Measurements from ENCODE around the gene SFXN3.

Gene SFXN3

GRCh38 chr10:100998991-100999741 is 31.9 kb upstream of the SFXN3 start:
- Histone ChIP-seq H3K9me3 (ENCODE audit: insufficient read depth, low read length) (no peaks in the 10 kb centered on the region), H3K9ac (ENCODE audit: low read length) (peak overlapping the region; percentile 71), H3K4me3 (ENCODE audit: insufficient read depth, low read length, poor library complexity, severe bottlenecking) (peak overlapping the region; percentile 79), H3K27ac (ENCODE audit: low read depth, low read length) (peak overlapping the region; percentile 75), H2AFZ (ENCODE audit: low read depth, low read length, severe bottlenecking) (peak overlapping the region; percentile 46), H3K79me2 (ENCODE audit: insufficient read depth, low read length) (no peaks in the 10 kb centered on the region), H4K20me1 (ENCODE audit: low read depth, low read length) (no peaks in the 10 kb centered on the region), H3K36me3 (ENCODE audit: low read length) (no peaks in the 10 kb centered on the region), H3K9me2 (replicated peaks; ENCODE audit: insufficient read depth, low read length) (no peaks in the 10 kb centered on the region), H3K4me2 (ENCODE audit: low read depth, low read length, poor library complexity, severe bottlenecking) (peak overlapping the region; percentile 86), H3F3A (ENCODE audit: insufficient read depth) (peaks cover 36% of the 10 kb centered on the region), H3K27me3 (ENCODE audit: low read length) (no peaks in the 10 kb centered on the region)
- TF ChIP-seq EZH2phosphoT487 (conservative IDR thresholded peaks at IDR 0.05; ENCODE audit: low read length) = no peak
- TF ChIP-seq, protein P1, sequence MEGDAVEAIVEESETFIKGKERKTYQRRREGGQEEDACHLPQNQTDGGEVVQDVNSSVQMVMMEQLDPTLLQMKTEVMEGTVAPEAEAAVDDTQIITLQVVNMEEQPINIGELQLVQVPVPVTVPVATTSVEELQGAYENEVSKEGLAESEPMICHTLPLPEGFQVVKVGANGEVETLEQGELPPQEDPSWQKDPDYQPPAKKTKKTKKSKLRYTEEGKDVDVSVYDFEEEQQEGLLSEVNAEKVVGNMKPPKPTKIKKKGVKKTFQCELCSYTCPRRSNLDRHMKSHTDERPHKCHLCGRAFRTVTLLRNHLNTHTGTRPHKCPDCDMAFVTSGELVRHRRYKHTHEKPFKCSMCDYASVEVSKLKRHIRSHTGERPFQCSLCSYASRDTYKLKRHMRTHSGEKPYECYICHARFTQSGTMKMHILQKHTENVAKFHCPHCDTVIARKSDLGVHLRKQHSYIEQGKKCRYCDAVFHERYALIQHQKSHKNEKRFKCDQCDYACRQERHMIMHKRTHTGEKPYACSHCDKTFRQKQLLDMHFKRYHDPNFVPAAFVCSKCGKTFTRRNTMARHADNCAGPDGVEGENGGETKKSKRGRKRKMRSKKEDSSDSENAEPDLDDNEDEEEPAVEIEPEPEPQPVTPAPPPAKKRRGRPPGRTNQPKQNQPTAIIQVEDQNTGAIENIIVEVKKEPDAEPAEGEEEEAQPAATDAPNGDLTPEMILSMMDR (IDR thresholded peaks at IDR 0.05; ENCODE audit: insufficient read depth, low read length, poor library complexity, severe bottlenecking) = peak; percentile 83

- Histone ChIP-seq H2AFZ (ENCODE audit: low read depth, low read length, severe bottlenecking) (peak within 1 kb of the TSS; percentile 46), H3K27ac (ENCODE audit: low read depth, low read length) (peak within 1 kb of the TSS; percentile 75), H3K27me3 (ENCODE audit: low read length) (no peaks in the 10 kb centered on the region), H3K79me2 (ENCODE audit: insufficient read depth, low read length) (no peaks in the 10 kb centered on the region), H3K4me3 (ENCODE audit: insufficient read depth, low read length, poor library complexity, severe bottlenecking) (peak within 1 kb of the TSS; percentile 79), H3K9me2 (replicated peaks; ENCODE audit: insufficient read depth, low read length) (no peaks in the 10 kb centered on the region), H3K9me3 (ENCODE audit: insufficient read depth, low read length) (no peaks in the 10 kb centered on the region), H4K20me1 (ENCODE audit: low read depth, low read length) (no peaks in the 10 kb centered on the region), H3K36me3 (ENCODE audit: low read length) (no peaks in the 10 kb centered on the region), H3K9ac (ENCODE audit: low read length) (peak within 1 kb of the TSS; percentile 71), H3F3A (ENCODE audit: insufficient read depth) (peaks cover 31% of the 10 kb centered on the region), H3K4me2 (ENCODE audit: low read depth, low read length, poor library complexity, severe bottlenecking) (peak within 1 kb of the TSS; percentile 86)
- TF ChIP-seq EZH2phosphoT487 (conservative IDR thresholded peaks at IDR 0.05; ENCODE audit: low read length) = no peak
- TF ChIP-seq, protein P1 (IDR thresholded peaks at IDR 0.05; ENCODE audit: insufficient read depth, low read length, poor library complexity, severe bottlenecking) = no peak
Measured at GRCh38 chr10:100999742-101000126, 31.3 kb upstream of the SFXN3 start, which contains the start of gene LZTS2. Gene LZTS2, plus strand, starts transcription at chr10:100999808. Its CDS starts 2,731 bp downstream, at chr10:101002539.

DNA sequence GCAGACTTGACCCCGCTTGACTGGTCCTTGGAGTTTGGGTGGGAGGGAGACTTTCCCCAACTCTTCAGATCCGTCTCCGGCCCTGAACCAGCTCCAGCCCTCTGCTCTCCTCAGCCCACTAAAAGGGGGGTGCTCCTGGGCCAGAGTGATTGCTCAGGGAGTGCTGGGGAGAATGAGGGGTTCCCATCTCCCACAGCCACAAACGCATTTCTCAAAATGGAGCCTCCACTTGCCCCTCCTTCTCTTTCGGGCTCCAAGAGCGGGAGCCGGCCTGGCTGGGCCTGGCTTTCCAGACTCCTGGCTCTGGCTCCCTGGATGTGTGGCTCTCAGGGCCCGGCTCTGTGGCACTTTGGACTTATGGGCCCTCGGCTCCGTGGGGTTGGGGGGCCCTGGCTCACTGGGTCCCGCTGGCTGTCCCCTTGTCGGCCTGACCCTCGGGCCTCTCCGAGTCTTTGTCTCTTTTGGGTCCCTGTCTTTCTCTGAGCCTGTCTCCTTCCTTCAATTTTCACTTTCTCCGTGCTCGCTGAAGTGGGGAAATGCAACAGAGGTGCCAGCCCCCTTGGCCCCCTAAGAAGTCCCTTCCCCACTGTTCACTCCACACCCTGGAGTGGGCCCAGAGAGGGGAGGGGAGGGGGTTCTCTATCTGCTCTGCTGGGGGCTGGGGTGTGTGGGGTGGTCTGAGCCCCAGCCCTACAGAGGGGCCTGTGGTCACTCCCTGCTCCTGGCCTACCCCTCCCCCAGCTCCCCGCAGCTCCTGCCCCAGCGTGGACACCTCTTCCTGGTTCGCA is 30.7 kb upstream of the SFXN3 start:
- no peak for TF ChIP-seq EZH2phosphoT487 (conservative IDR thresholded peaks at IDR 0.05; ENCODE audit: low read length)
- TF ChIP-seq, protein P1 (IDR thresholded peaks at IDR 0.05; ENCODE audit: insufficient read depth, low read length, poor library complexity, severe bottlenecking) = no peak
- no peak overlapping the region for H3K4me3 ChIP-seq (ENCODE audit: insufficient read depth, low read length, poor library complexity, severe bottlenecking)
- no peaks in the 10 kb centered on the region for H4K20me1 ChIP-seq (ENCODE audit: low read depth, low read length)
- H3K79me2 ChIP-seq (ENCODE audit: insufficient read depth, low read length) = no peaks in the 10 kb centered on the region
- no peaks in the 10 kb centered on the region for H3K9me2 ChIP-seq (replicated peaks; ENCODE audit: insufficient read depth, low read length)
- H3K4me2 ChIP-seq (ENCODE audit: low read depth, low read length, poor library complexity, severe bottlenecking) = no peak overlapping the region
- peaks cover 25% of the 10 kb centered on the region for H3F3A ChIP-seq (ENCODE audit: insufficient read depth)
- H3K9ac ChIP-seq (ENCODE audit: low read length) = no peak overlapping the region
- H3K27me3 ChIP-seq (ENCODE audit: low read length) = no peaks in the 10 kb centered on the region
- H2AFZ ChIP-seq (ENCODE audit: low read depth, low read length, severe bottlenecking) = no peak overlapping the region
- no peak overlapping the region for H3K27ac ChIP-seq (ENCODE audit: low read depth, low read length)
- H3K36me3 ChIP-seq (ENCODE audit: low read length) = no peaks in the 10 kb centered on the region
- H3K9me3 ChIP-seq (ENCODE audit: insufficient read depth, low read length) = no peaks in the 10 kb centered on the region
